Transverse colon (tissue), 4 donors: Measurements from ENCODE around the gene HMGN4. TPM values are rescaled to one million over a fixed set of nuclear protein-coding genes. Genes with fewer than 3 reads are reported as not detected.
A peak's percentile ranks its signal among the peaks of the same experiment; 100 is the strongest.

Experiments
- DNase-seq: peaks from one replicate; pipeline ENCODE4 v3.0.0-alpha.2; 2019
- H3K27ac ChIP-seq, 4 donors: fragments of 200-600 bp; sonication (generic); 2 replicates each; pipeline ENCODE4 v1.5.1; 2016 to 2018; ENCODE audit warnings: inconsistent platforms in 4 of 4
- H3K27me3 ChIP-seq: fragments of 200-600 bp; sonication (generic); 2 replicates; pipeline ENCODE4 v1.5.1; 2017; ENCODE audit warnings: inconsistent platforms
- H3K36me3 ChIP-seq, 4 donors: fragments of 200-600 bp; sonication (generic); 2 replicates each; pipeline ENCODE4 v1.5.1; 2017 to 2019; ENCODE audit warnings: inconsistent platforms in 4 of 4
- H3K4me1 ChIP-seq, 4 donors: fragments of 200-600 bp; sonication (generic); 2 replicates each; pipeline ENCODE4 v1.5.1; 2017 to 2020; ENCODE audit warnings: inconsistent platforms in 4 of 4
- H3K4me3 ChIP-seq, 4 donors: fragments of 200-600 bp; sonication (generic); 1 replicate in 1 of 4; 2 replicates in 3 of 4; pipeline versions ENCODE4 v1.5.1 to v1.6.1; 2017 to 2019; ENCODE audit warnings: inconsistent platforms in 4 of 4
- H3K9me3 ChIP-seq, 2 donors: fragments of 200-600 bp; sonication (generic); 2 replicates each; pipeline ENCODE4 v1.5.1; 2017 to 2019; ENCODE audit warnings: inconsistent platforms in 2 of 2
- CTCF ChIP-seq, 5 experiments: fragments of 200-600 bp in 3 of 5; fragments of 450-650 bp in 2 of 5; sonication (generic) in 3 of 5; IDR thresholded peaks; 1 replicate in 2 of 5; 2 replicates in 3 of 5; pipeline ENCODE4 v1.5.1; 2016 to 2017; ENCODE audit warnings: antibody characterized with exemption in 5 of 5, inconsistent platforms in 3 of 5, mild to moderate bottlenecking in 2 of 5, moderate library complexity in 1 of 5
- EP300 ChIP-seq: sonication (generic); formaldehyde crosslinking; IDR thresholded peaks from one replicate; pipeline ENCODE4 v1.6.1; 2017; ENCODE audit warnings: antibody characterized with exemption, low read depth
- POLR2A ChIP-seq: fragments of 450-650 bp; IDR thresholded peaks from one replicate; pipeline ENCODE4 v1.6.1; 2016; ENCODE audit warnings: antibody characterized with exemption, mild to moderate bottlenecking, moderate library complexity
- POLR2AphosphoS5 ChIP-seq, 3 donors: sonication (generic); formaldehyde crosslinking; IDR thresholded peaks; one replicate each; pipeline ENCODE4 v1.6.1; 2016; ENCODE audit warnings: antibody characterized with exemption in 3 of 3
- whole genome bisulfite sequencing, 2 donors: methylation state at CpG; one replicate each; pipeline ENCODE4 v1.1.5; 2018; ENCODE audit warnings: low coverage in 1 of 2; 5-methylcytosine and 5-hydroxymethylcytosine counted together
- in situ Hi-C, 4 donors: fragments of 200-750 bp; cut with MboI; loops; one replicate each; pipeline versions ENCODE4 v1.15.0 to v1.15.1; 2017; ENCODE audit warnings: low sequenced_read_pairs in 3 of 4, low pct_ligation_motif_present in 1 of 4, low pct_unique_long_range_greater_than_20kb in 1 of 4
- intact Hi-C: fragments of 100-400 bp; cut with DNase I; formaldehyde crosslinking; loops from one replicate; pipeline ENCODE4 v1.15.1; 2023; ENCODE audit warnings: low total_unique reads
- total RNA-seq, 4 donors: library from RNA; depleted of rRNA; stranded (reverse); fragments of >200 nt; gene quantifications; one replicate each; pipeline ENCODE4 v1.1.0, GENCODE V29; 2016

Gene HMGN4
- total RNA-seq, 4 donors from 2014 or later, result 20.3 to 69.6 (median 62.8) TPM

- TF ChIP-seq EP300 (no peak), POLR2A (no peak), POLR2AphosphoS5 (IDR thresholded peaks at IDR 0.05) (no peak), CTCF (IDR thresholded peaks at IDR 0.05) (no peak)
- 7 to 9% methylated on average over 17 to 24 of the region's 24 CpGs for WGBS, 2 donors
These were observed 33.6 kb downstream of the HMGN4 start for GRCh38 chr6:26571592-26572296.

GRCh38 chr6:26575494-26575939 is 37.4 kb downstream of the HMGN4 start:
- TF ChIP-seq POLR2A, result no peak
- no peak for TF ChIP-seq CTCF (IDR thresholded peaks at IDR 0.05)
- no peak for TF ChIP-seq EP300
- TF ChIP-seq POLR2AphosphoS5 (IDR thresholded peaks at IDR 0.05), result no peak
- Histone ChIP-seq H3K9me3 (peaks cover 0 to 8% of the 10 kb centered on the region in 2 donors), H3K4me1 (peaks cover 0 to 19% (median 9%) of the 10 kb centered on the region in 4 donors), H3K27me3 (peaks cover 43% of the 10 kb centered on the region), H3K4me3 (no peak overlapping the region), H3K36me3 (no peaks in the 10 kb centered on the region), H3K27ac (no peak overlapping the region)
- in situ Hi-C loops (loop anchor here in 3 of 4 donors (10.0 to 25.0 kb wide), 3 partner anchors 231 to 1287 kb away; a partner anchor contains a TSS), intact Hi-C loops (no loop called here)
- no peak for DNase-seq
- WGBS, 2 donors, result 79 to 80% methylated on average over 8 to 10 of the region's 10 CpGs

More at GRCh38 chr6:26571592-26572296, 33.6 kb downstream of the HMGN4 start:
- H3K4me3 ChIP-seq, result peak overlapping the region in 3 of 4 donors; percentile 38 to 49 (median 38)
- H3K36me3 ChIP-seq, result no peaks in the 10 kb centered on the region
- intact Hi-C loops (no loop called here), in situ Hi-C loops (loop anchor here in 3 of 4 donors (10.0 kb wide), 2 partner anchors 227 to 237 kb away; no protein-coding TSS in a partner anchor)
- peak; percentile 47 for DNase-seq
- H3K4me1 ChIP-seq, result peaks cover 0 to 15% (median 5%) of the 10 kb centered on the region in 4 donors
- H3K27me3 ChIP-seq, result peaks cover 14% of the 10 kb centered on the region
- peak overlapping the region; percentile 52 to 55 (median 54) for H3K27ac ChIP-seq
- H3K9me3 ChIP-seq, result no peaks in the 10 kb centered on the region

- in situ Hi-C loops (loop anchor here in 3 of 4 donors (10.0 to 25.0 kb wide), 3 partner anchors 232 to 1286 kb away; a partner anchor contains a TSS), intact Hi-C loops (no loop called here)
- TF ChIP-seq POLR2A (no peak), EP300 (no peak), POLR2AphosphoS5 (IDR thresholded peaks at IDR 0.05) (no peak), CTCF (IDR thresholded peaks at IDR 0.05) (no peak)
- WGBS, 2 donors, result 24 to 44% methylated on average over 7 of the region's 7 CpGs
- peak overlapping the region in 1 of 4 donors; percentile 42 for H3K4me3 ChIP-seq
- H3K27ac ChIP-seq, result no peak overlapping the region
- no peak for DNase-seq
- peaks cover 0 to 8% of the 10 kb centered on the region in 2 donors for H3K9me3 ChIP-seq
- peaks cover 0 to 19% (median 9%) of the 10 kb centered on the region in 4 donors for H3K4me1 ChIP-seq
- H3K27me3 ChIP-seq, result peaks cover 52% of the 10 kb centered on the region
- H3K36me3 ChIP-seq, result no peaks in the 10 kb centered on the region
These were observed 38.3 kb downstream of the HMGN4 start for GRCh38 chr6:26576407-26576843.

- no peak for TF ChIP-seq CTCF (IDR thresholded peaks at IDR 0.05)
- TF ChIP-seq EP300, result no peak
- no peak for TF ChIP-seq POLR2A
- no peak for TF ChIP-seq POLR2AphosphoS5 (IDR thresholded peaks at IDR 0.05)
- Histone ChIP-seq H3K4me3 (peak overlapping the region in 1 of 4 donors; percentile 42), H3K9me3 (peaks cover 0 to 8% of the 10 kb centered on the region in 2 donors), H3K27me3 (peaks cover 58% of the 10 kb centered on the region), H3K4me1 (peaks cover 0 to 12% (median 6%) of the 10 kb centered on the region in 4 donors), H3K27ac (no peak overlapping the region), H3K36me3 (no peaks in the 10 kb centered on the region)
- no peak for DNase-seq
- intact Hi-C loops (no loop called here), in situ Hi-C loops (loop anchor here in 3 of 4 donors (10.0 to 25.0 kb wide), 3 partner anchors 232 to 1285 kb away; a partner anchor contains a TSS)
- 6 to 7% methylated on average over 15 to 31 of the region's 31 CpGs for WGBS, 2 donors
These were observed 39.0 kb downstream of the HMGN4 start for GRCh38 chr6:26576929-26577719.
